GM03348 (cell line): ENCODE results near the gene PPP1R16B.
A peak's percentile ranks its signal among the peaks of the same experiment; 100 is the strongest.

Source experiments
- DNase-seq: peaks from one replicate; pipeline ENCODE4 v3.0.0; 2012; ENCODE audit warnings: low spot score

The PPP1R16B gene

GRCh38 chr20:38965264-38965663, 159.8 kb downstream of the PPP1R16B start:
- no peak for DNase-seq

- DNase-seq, result no peak
These were observed 162.6 kb downstream of the PPP1R16B start for GRCh38 chr20:38968090-38968489.

- DNase-seq, result no peak
These were observed 164.2 kb downstream of the PPP1R16B start for GRCh38 chr20:38969708-38970107.

GRCh38 chr20:38970302-38970701, 164.8 kb downstream of the PPP1R16B start:
- DNase-seq, result peak; percentile 68
